Body of pancreas (tissue), 4 donors: ENCODE results near the gene MSS51.

Experiments
- CTCF ChIP-seq, 7 experiments: fragments of 450-650 bp in 4 of 7; fragments of 200-600 bp in 3 of 7; sonication (generic) in 3 of 7; IDR thresholded peaks; one replicate each; pipeline ENCODE4 v1.5.1; 2016 to 2019; ENCODE audit warnings: antibody characterized with exemption in 7 of 7
- POLR2A ChIP-seq, 3 donors: fragments of 450-650 bp; IDR thresholded peaks; one replicate each; pipeline ENCODE4 v1.6.1; 2016; ENCODE audit warnings: antibody characterized with exemption in 3 of 3, mild to moderate bottlenecking in 2 of 3

GRCh38 chr10:73398024-73398423 lies 35.3 kb downstream of the MSS51 start:
- TF ChIP-seq POLR2A (IDR thresholded peaks at IDR 0.05) = no peak
- no peak for TF ChIP-seq CTCF (IDR thresholded peaks at IDR 0.05)
